ENCODE data around the gene GLB1L3. TPM values are rescaled to one million over a fixed set of nuclear protein-coding genes. Genes with fewer than 3 reads are reported as not detected.

Gene GLB1L3
- total and polyA plus RNA-seq, 2 donors from 2014 or later: 0.06 to 0.17 TPM

DNA sequence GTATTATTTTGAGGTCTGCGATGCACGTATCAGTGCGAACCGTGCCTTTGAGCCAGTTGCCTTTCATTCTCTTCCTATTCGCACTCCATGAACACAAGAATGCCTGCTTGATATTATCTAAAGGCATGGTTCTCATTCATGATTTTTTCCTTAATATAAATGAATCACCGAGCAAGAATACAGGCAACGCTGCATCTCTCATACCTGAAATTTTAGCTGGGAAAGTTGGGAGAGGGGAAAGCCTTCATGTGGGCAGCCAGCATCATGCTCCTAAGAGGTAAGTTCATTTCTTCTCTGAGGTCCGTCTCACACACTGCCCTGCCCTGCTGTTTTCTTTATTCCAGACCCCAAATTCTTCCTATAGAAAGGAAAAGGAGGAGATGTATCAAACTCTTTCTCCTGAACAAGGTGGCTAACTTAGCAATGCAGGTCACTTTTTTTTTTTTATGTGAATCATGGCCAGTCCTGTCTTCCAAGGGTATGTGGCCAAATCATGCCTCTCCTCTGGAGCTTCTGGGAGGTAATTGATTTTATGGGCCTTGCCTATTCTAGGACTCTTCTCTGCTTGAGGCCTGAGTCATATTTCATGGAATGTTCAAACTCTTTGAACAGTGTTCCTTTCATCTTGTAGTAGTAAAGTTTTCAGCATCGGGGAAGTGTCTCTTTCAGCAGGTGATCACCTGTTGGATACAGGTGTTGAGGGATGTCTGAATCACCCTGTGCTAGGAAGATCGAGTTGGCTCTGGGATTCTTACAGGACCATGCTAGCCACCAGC lies 58.8 kb downstream of the GLB1L3 start:
- peaks cover 3 to 4% (median 4%) of the 10 kb centered on the region in 3 donors for H3K4me1 ChIP-seq (ENCODE audit: control insufficient read depth in 2 of 3, insufficient read depth in 2 of 3, low read depth in 1 of 3, low read length in 3 of 3)
- intact Hi-C loops (cut with DNase I): no loop called here

DNA sequence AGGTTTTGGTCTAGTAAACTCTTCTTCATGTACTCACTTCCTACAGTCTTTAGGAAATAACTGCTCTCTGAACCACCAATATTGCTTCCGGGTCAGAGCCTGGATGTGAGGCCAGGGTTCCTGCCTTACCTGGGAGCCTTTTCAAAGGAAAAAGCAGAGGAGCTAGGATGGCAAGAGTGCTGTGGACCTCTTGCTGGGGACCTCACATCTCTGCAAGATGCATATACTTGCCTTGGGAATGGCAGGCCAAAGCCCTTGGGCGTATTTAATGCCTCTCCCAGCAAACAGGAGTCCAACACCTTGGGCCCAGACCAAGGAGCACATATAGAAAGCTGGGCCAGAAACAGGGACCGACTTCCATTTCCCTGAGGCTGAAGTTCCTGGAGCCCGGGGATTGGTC lies 60.9 kb downstream of the GLB1L3 start:
- TF ChIP-seq, protein P1, sequence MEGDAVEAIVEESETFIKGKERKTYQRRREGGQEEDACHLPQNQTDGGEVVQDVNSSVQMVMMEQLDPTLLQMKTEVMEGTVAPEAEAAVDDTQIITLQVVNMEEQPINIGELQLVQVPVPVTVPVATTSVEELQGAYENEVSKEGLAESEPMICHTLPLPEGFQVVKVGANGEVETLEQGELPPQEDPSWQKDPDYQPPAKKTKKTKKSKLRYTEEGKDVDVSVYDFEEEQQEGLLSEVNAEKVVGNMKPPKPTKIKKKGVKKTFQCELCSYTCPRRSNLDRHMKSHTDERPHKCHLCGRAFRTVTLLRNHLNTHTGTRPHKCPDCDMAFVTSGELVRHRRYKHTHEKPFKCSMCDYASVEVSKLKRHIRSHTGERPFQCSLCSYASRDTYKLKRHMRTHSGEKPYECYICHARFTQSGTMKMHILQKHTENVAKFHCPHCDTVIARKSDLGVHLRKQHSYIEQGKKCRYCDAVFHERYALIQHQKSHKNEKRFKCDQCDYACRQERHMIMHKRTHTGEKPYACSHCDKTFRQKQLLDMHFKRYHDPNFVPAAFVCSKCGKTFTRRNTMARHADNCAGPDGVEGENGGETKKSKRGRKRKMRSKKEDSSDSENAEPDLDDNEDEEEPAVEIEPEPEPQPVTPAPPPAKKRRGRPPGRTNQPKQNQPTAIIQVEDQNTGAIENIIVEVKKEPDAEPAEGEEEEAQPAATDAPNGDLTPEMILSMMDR (IDR thresholded peaks at IDR 0.05; ENCODE audit: borderline replicate concordance, extremely low read depth, insufficient read depth): no peak
- intact Hi-C loops (cut with DNase I): no loop called here
- no peak overlapping the region for H3K4me3 ChIP-seq (ENCODE audit: low read length in 3 of 3)
- peaks cover 0 to 1% (median 0%) of the 10 kb centered on the region in 3 donors for H3K4me1 ChIP-seq (ENCODE audit: control insufficient read depth in 2 of 3, insufficient read depth in 2 of 3, low read depth in 1 of 3, low read length in 3 of 3)
- H3K27me3 ChIP-seq (ENCODE audit: control insufficient read depth, insufficient read depth, low read length): no peaks in the 10 kb centered on the region
- no peaks in the 10 kb centered on the region for H3K36me3 ChIP-seq (ENCODE audit: control insufficient read depth in 2 of 3, insufficient read depth in 3 of 3, low read length in 3 of 3)
- no peak overlapping the region for H3K27ac ChIP-seq (ENCODE audit: low read depth in 2 of 2, low read length in 2 of 2)
- H3K9ac ChIP-seq (ENCODE audit: low read length in 3 of 3): no peak overlapping the region
- DNase-seq: no peak
- no peak for FAIRE-seq
- H3K9me3 ChIP-seq (ENCODE audit: control insufficient read depth in 2 of 3, insufficient read depth in 1 of 3, low read length in 3 of 3): no peaks in the 10 kb centered on the region

More for the DNA sequence above, 58.8 kb downstream of the GLB1L3 start:
- H3K9ac ChIP-seq (ENCODE audit: low read length in 3 of 3): no peak overlapping the region
- TF ChIP-seq, protein P1 (IDR thresholded peaks at IDR 0.05; ENCODE audit: borderline replicate concordance, extremely low read depth, insufficient read depth): no peak
- DNase-seq: no peak
- FAIRE-seq: no peak
- H3K9me3 ChIP-seq (ENCODE audit: control insufficient read depth in 2 of 3, insufficient read depth in 1 of 3, low read length in 3 of 3): no peaks in the 10 kb centered on the region
- no peak overlapping the region for H3K27ac ChIP-seq (ENCODE audit: low read depth in 2 of 2, low read length in 2 of 2)
- H3K36me3 ChIP-seq (ENCODE audit: control insufficient read depth in 2 of 3, insufficient read depth in 3 of 3, low read length in 3 of 3): no peaks in the 10 kb centered on the region
- H3K27me3 ChIP-seq (ENCODE audit: control insufficient read depth, insufficient read depth, low read length): peaks cover 10% of the 10 kb centered on the region
- H3K4me3 ChIP-seq (ENCODE audit: low read length in 3 of 3): no peak overlapping the region

DNA sequence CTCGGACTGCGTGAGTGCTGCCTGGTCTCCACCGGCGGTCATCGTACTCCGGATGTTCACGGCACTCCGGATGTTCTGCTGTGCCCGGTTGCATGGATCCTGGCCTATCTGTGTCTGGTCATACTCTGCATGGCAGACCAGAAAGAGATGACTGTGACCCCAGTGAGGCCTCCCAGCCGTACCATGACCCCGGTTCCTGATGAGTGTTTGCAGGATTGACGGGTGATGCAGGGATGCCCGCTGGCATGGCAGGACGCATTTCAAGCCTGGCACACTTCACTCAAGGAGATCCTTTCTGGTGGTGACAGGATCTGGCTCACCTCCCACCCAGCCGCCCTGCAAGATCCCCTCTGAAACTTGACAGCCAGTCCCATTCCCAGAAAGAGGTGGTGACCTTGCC lies 61.9 kb downstream of the GLB1L3 start:
- no peak overlapping the region for H3K4me3 ChIP-seq (ENCODE audit: low read length in 3 of 3)
- H3K4me1 ChIP-seq (ENCODE audit: control insufficient read depth in 2 of 3, insufficient read depth in 2 of 3, low read depth in 1 of 3, low read length in 3 of 3): no peaks in the 10 kb centered on the region
- FAIRE-seq (no peak), DNase-seq (no peak)
- no peaks in the 10 kb centered on the region for H3K9me3 ChIP-seq (ENCODE audit: control insufficient read depth in 2 of 3, insufficient read depth in 1 of 3, low read length in 3 of 3)
- intact Hi-C loops (cut with DNase I): no loop called here
- H3K27ac ChIP-seq (ENCODE audit: low read depth in 2 of 2, low read length in 2 of 2): no peak overlapping the region
- no peaks in the 10 kb centered on the region for H3K36me3 ChIP-seq (ENCODE audit: control insufficient read depth in 2 of 3, insufficient read depth in 3 of 3, low read length in 3 of 3)
- TF ChIP-seq, protein P1 (IDR thresholded peaks at IDR 0.05; ENCODE audit: borderline replicate concordance, extremely low read depth, insufficient read depth): no peak
- no peak overlapping the region for H3K9ac ChIP-seq (ENCODE audit: low read length in 3 of 3)
- no peaks in the 10 kb centered on the region for H3K27me3 ChIP-seq (ENCODE audit: control insufficient read depth, insufficient read depth, low read length)

Data from kidney (tissue), 14 donors.